ENCODE data around the gene ATP2B3. TPM values are rescaled to one million over a fixed set of nuclear protein-coding genes. Genes with fewer than 3 reads are reported as not detected.

The ATP2B3 gene
- polyA plus RNA-seq, 1 donor from 2014 or later, result 5.3 TPM

DNA sequence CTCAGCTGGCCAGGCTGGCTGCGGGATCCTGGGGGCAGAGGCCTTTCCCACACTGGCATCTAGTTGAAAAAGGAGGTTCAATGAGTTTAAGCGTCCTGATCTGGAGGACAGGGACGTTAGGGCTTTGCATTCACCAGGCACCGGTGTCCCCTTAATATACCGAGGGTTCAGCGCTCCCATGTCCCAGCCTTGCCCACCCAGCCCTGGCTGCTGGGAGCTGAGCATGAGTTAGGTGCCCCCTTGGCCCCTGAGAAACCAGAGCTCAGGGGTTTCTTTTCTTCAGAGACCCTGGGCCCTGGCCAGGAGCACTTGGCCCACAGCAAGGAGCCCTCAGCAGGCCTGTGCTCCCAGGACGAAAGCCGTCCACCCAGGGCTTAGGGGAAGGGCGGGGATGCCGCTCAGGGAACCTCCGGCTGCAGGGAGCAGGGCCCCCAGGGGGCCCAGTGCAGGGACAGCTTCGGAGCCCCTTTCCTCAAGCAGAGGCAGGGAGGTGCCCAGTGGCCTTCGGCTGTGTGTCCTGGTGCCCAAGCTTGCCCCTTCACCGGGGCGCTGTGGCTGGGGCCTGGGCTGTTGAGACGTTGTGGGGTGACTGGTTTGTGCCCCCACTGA is 108.7 kb downstream of the ATP2B3 start:
- no peaks in the 10 kb centered on the region for H3K79me2 ChIP-seq (replicated peaks; ENCODE audit: insufficient read depth, low read length)
- TF ChIP-seq EZH2 (IDR thresholded peaks at IDR 0.05; ENCODE audit: borderline replicate concordance, insufficient read depth, low read length, poor library complexity, severe bottlenecking), result no peak
- no peak for TF ChIP-seq EP300 (conservative IDR thresholded peaks at IDR 0.05; ENCODE audit: poor library complexity, severe bottlenecking)
- TF ChIP-seq POLR2AphosphoS5 (IDR thresholded peaks at IDR 0.05), result no peak
- TF ChIP-seq, protein P1, sequence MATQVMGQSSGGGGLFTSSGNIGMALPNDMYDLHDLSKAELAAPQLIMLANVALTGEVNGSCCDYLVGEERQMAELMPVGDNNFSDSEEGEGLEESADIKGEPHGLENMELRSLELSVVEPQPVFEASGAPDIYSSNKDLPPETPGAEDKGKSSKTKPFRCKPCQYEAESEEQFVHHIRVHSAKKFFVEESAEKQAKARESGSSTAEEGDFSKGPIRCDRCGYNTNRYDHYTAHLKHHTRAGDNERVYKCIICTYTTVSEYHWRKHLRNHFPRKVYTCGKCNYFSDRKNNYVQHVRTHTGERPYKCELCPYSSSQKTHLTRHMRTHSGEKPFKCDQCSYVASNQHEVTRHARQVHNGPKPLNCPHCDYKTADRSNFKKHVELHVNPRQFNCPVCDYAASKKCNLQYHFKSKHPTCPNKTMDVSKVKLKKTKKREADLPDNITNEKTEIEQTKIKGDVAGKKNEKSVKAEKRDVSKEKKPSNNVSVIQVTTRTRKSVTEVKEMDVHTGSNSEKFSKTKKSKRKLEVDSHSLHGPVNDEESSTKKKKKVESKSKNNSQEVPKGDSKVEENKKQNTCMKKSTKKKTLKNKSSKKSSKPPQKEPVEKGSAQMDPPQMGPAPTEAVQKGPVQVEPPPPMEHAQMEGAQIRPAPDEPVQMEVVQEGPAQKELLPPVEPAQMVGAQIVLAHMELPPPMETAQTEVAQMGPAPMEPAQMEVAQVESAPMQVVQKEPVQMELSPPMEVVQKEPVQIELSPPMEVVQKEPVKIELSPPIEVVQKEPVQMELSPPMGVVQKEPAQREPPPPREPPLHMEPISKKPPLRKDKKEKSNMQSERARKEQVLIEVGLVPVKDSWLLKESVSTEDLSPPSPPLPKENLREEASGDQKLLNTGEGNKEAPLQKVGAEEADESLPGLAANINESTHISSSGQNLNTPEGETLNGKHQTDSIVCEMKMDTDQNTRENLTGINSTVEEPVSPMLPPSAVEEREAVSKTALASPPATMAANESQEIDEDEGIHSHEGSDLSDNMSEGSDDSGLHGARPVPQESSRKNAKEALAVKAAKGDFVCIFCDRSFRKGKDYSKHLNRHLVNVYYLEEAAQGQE (IDR thresholded peaks at IDR 0.05; ENCODE audit: borderline replicate concordance), result no peak
- no peak for TF ChIP-seq SMC3 (conservative IDR thresholded peaks at IDR 0.05; ENCODE audit: poor library complexity)
- TF ChIP-seq, protein P2, sequence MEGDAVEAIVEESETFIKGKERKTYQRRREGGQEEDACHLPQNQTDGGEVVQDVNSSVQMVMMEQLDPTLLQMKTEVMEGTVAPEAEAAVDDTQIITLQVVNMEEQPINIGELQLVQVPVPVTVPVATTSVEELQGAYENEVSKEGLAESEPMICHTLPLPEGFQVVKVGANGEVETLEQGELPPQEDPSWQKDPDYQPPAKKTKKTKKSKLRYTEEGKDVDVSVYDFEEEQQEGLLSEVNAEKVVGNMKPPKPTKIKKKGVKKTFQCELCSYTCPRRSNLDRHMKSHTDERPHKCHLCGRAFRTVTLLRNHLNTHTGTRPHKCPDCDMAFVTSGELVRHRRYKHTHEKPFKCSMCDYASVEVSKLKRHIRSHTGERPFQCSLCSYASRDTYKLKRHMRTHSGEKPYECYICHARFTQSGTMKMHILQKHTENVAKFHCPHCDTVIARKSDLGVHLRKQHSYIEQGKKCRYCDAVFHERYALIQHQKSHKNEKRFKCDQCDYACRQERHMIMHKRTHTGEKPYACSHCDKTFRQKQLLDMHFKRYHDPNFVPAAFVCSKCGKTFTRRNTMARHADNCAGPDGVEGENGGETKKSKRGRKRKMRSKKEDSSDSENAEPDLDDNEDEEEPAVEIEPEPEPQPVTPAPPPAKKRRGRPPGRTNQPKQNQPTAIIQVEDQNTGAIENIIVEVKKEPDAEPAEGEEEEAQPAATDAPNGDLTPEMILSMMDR (IDR thresholded peaks at IDR 0.05; ENCODE audit: poor library complexity, severe bottlenecking), result no peak
- TF ChIP-seq RAD21 (conservative IDR thresholded peaks at IDR 0.05), result no peak
- TF ChIP-seq TAF1 (IDR thresholded peaks at IDR 0.05; ENCODE audit: low read depth), result no peak
- TF ChIP-seq MXI1 (conservative IDR thresholded peaks at IDR 0.05; ENCODE audit: poor library complexity, severe bottlenecking), result no peak
- no peaks in the 10 kb centered on the region for H3K9me3 ChIP-seq (ENCODE audit: low read length)
- H4K20me1 ChIP-seq (ENCODE audit: insufficient read depth), result no peaks in the 10 kb centered on the region
- no peak overlapping the region for H3K27ac ChIP-seq (ENCODE audit: low read length)
- no peaks in the 10 kb centered on the region for H3K36me3 ChIP-seq (ENCODE audit: insufficient read depth, low read length)
- no peak overlapping the region for H3K4me2 ChIP-seq (ENCODE audit: low read length)
- no peaks in the 10 kb centered on the region for H3K27me3 ChIP-seq (ENCODE audit: insufficient read depth, low read depth, low read length)
- H3K4me3 ChIP-seq (ENCODE audit: low read length), result no peak overlapping the region
- no peak overlapping the region for H2AFZ ChIP-seq (ENCODE audit: low read depth, low read length)
- H3F3A ChIP-seq (ENCODE audit: insufficient read depth, low read length, poor library complexity, severe bottlenecking), result no peaks in the 10 kb centered on the region
- H3K9me2 ChIP-seq (ENCODE audit: insufficient read depth, low read length), result no peaks in the 10 kb centered on the region
- H3K9ac ChIP-seq (ENCODE audit: low read length), result no peak overlapping the region

DNA sequence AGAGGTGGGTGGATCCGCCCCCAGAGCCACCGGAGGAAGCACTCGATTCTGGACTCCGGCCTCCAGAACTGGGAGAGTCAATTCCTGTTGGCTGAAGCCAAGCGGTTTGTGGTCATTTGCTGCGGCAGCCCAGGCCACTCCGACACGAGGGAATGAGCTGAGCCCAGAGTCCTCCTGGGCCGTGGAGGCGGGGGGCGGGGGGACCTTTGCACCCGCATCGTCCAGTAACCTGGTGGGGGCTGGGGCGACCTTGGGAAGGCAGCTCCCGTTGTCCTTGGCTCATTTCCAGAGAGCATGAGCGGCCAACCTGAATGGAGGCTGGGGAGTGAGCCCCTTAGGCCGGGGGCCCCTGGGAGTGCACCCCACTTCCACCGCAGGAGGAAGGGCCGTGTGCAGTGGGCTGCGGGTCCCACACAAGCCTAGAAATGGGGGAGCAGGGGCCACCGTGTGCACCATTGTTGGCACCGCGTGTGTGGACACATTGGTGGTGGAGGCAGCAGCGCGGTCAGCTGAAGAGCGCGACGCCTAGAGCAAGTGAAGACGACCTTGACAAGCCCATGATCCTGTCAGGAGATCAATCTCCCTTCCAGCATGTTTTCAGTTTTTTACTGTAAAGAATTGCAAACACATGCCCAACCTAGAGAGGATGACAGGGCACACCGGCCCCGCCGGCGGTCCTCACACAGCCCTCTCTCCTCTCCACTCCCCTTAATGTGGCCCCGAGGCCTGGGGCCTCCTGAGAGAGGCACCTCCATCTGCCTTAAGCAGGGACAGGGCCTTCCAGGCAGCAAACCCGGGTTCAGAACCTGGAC is 109.6 kb downstream of the ATP2B3 start:
- no peaks in the 10 kb centered on the region for H4K20me1 ChIP-seq (ENCODE audit: insufficient read depth)
- no peaks in the 10 kb centered on the region for H3K27me3 ChIP-seq (ENCODE audit: insufficient read depth, low read depth, low read length)
- H3K27ac ChIP-seq (ENCODE audit: low read length), result no peak overlapping the region
- no peak overlapping the region for H3K4me2 ChIP-seq (ENCODE audit: low read length)
- H3K4me3 ChIP-seq (ENCODE audit: low read length), result no peak overlapping the region
- H3K9ac ChIP-seq (ENCODE audit: low read length), result no peak overlapping the region
- no peaks in the 10 kb centered on the region for H3K79me2 ChIP-seq (replicated peaks; ENCODE audit: insufficient read depth, low read length)
- no peaks in the 10 kb centered on the region for H3K9me2 ChIP-seq (ENCODE audit: insufficient read depth, low read length)
- no peak for TF ChIP-seq EP300 (conservative IDR thresholded peaks at IDR 0.05; ENCODE audit: poor library complexity, severe bottlenecking)
- no peak for TF ChIP-seq POLR2AphosphoS5 (IDR thresholded peaks at IDR 0.05)
- H3K9me3 ChIP-seq (ENCODE audit: low read length), result no peaks in the 10 kb centered on the region
- H3K36me3 ChIP-seq (ENCODE audit: insufficient read depth, low read length), result no peaks in the 10 kb centered on the region
- H2AFZ ChIP-seq (ENCODE audit: low read depth, low read length), result no peak overlapping the region
- no peaks in the 10 kb centered on the region for H3F3A ChIP-seq (ENCODE audit: insufficient read depth, low read length, poor library complexity, severe bottlenecking)

Measured in neural cell (in vitro differentiated cells).